ENCODE data around the gene SOX18.
"Not testable (repeated sequence)": the region's sequence is repeated elsewhere in the genome, so short reads cannot be mapped to it uniquely, and the experiment has no call there.

The SOX18 gene

GRCh38 chr20:64092258-64093012 is 43.0 kb upstream of the SOX18 start:
- TF ChIP-seq ZFX (IDR thresholded peaks at IDR 0.05; ENCODE audit: borderline replicate concordance) = no peak
- TF ChIP-seq CTCF (IDR thresholded peaks at IDR 0.05) = no peak
- H3K27ac ChIP-seq = no peak overlapping the region

- TF ChIP-seq CTCF (IDR thresholded peaks at IDR 0.05) = no peak
- no peak for TF ChIP-seq ZFX (IDR thresholded peaks at IDR 0.05; ENCODE audit: borderline replicate concordance)
- no peak overlapping the region for H3K27ac ChIP-seq
Observed at GRCh38 chr20:64091770-64092169, 42.3 kb upstream of the SOX18 start.

GRCh38 chr20:64091340-64091739 is 41.9 kb upstream of the SOX18 start:
- TF ChIP-seq ZFX (IDR thresholded peaks at IDR 0.05; ENCODE audit: borderline replicate concordance) (no peak), CTCF (IDR thresholded peaks at IDR 0.05) (no peak)
- no peak overlapping the region for H3K27ac ChIP-seq

- TF ChIP-seq CTCF (IDR thresholded peaks at IDR 0.05) (no peak), ZFX (IDR thresholded peaks at IDR 0.05; ENCODE audit: borderline replicate concordance) (no peak)
- no peak overlapping the region for H3K27ac ChIP-seq
Observed at GRCh38 chr20:64090165-64090564, 40.7 kb upstream of the SOX18 start.

GRCh38 chr20:64088586-64088985 is 39.1 kb upstream of the SOX18 start:
- H3K27ac ChIP-seq = not testable (repeated sequence)

GRCh38 chr20:64087226-64087825 is 37.9 kb upstream of the SOX18 start:
- not testable (repeated sequence) for H3K27ac ChIP-seq

GRCh38 chr20:64086801-64087200 is 37.4 kb upstream of the SOX18 start:
- no peak overlapping the region for H3K27ac ChIP-seq
- TF ChIP-seq CTCF (IDR thresholded peaks at IDR 0.05) (no peak), ZFX (IDR thresholded peaks at IDR 0.05; ENCODE audit: borderline replicate concordance) (no peak)

GRCh38 chr20:64084685-64085152 is 35.3 kb upstream of the SOX18 start:
- TF ChIP-seq ZFX (IDR thresholded peaks at IDR 0.05; ENCODE audit: borderline replicate concordance) = no peak
- TF ChIP-seq CTCF (IDR thresholded peaks at IDR 0.05) = no peak
- H3K27ac ChIP-seq = no peak overlapping the region

All from 22Rv1 (cell line).